KOPT-K1 (cell line): ENCODE measurements around the gene ID3.

Experiments
- H3K27ac ChIP-seq: fragments of 200-600 bp; sonication (generic); 2 replicates; pipeline ENCODE4 v1.5.1; 2016; ENCODE audit warnings: antibody characterized with exemption, mild to moderate bottlenecking, low read depth, low read length; ENCODE audit not compliant: poor library complexity, severe bottlenecking
- H3K36me3 ChIP-seq: fragments of 200-600 bp; sonication (generic); 2 replicates; pipeline ENCODE4 v1.5.1; 2017; ENCODE audit warnings: antibody characterized with exemption, mild to moderate bottlenecking, low read length, moderate library complexity; ENCODE audit not compliant: insufficient read depth
- H3K9me3 ChIP-seq: fragments of 200-600 bp; sonication (generic); 2 replicates; pipeline ENCODE4 v1.5.1; 2017; ENCODE audit warnings: antibody characterized with exemption, low read length, mild to moderate bottlenecking; ENCODE audit not compliant: insufficient read depth, poor library complexity, severe bottlenecking

ID3 gene

DNA sequence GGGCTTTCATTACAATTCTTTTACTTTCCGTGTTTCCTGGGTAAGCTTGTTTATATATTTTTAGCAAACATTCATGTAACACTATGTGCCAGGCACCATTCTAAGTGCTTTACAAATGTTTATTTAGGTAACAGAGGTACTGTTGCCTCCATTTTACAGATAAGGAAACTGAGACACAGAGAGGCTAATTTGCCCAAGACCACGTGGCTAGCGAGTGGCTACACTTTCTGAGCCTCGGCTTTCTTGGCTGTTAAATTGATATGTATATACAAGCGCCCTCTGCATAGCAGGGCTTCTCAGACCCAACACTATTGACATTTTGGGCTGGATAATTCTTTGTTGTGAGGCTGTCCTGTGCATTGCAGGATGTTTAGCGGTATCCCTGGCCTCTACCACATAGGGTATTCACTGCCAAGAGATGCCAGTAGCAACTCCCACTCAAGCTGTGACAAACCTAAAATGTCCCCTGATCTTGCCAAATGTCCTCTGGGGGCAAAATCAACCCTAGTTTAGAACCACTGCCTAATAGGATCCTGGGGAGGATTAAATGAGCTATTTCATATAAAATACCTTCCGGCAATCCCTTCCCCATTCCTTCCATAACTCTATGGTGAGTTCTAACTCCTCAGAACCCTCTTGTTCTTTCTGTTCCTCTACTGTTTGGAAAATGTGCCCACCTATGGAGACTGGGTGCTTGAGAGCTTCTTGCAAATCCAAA lies 17.2 kb upstream of the ID3 start:
- Histone ChIP-seq H3K36me3 (no peaks in the 10 kb centered on the region), H3K9me3 (no peaks in the 10 kb centered on the region), H3K27ac (no peak overlapping the region)

GRCh38 chr1:23575226-23575810 lies 16.0 kb upstream of the ID3 start:
- no peaks in the 10 kb centered on the region for H3K9me3 ChIP-seq
- H3K27ac ChIP-seq = no peak overlapping the region
- H3K36me3 ChIP-seq = no peaks in the 10 kb centered on the region

DNA sequence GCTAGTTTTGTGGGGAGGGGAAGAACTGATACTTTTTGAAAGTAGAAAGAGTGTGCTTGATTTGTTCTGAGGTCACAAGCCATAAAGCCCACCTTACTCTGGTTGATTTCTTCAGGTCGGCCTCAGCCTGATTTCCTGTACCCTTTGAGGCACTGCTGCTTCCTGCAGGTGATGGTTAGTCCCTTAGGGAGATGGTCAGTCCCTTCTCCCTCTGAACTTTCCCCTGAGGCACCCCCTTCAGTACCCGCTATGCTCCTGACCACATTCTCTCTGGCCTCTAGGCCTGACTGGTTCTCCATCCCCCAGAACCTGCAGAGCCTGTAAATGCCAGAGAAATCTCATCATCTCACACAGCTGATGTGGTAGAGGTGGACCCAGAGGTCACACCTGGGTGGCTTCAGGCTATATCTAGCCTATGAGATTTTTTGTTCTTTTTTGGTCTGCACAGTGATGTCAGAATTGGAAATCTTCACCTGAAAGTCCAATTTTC lies 15.0 kb upstream of the ID3 start:
- Histone ChIP-seq H3K27ac (no peak overlapping the region), H3K9me3 (no peaks in the 10 kb centered on the region), H3K36me3 (no peaks in the 10 kb centered on the region)

DNA sequence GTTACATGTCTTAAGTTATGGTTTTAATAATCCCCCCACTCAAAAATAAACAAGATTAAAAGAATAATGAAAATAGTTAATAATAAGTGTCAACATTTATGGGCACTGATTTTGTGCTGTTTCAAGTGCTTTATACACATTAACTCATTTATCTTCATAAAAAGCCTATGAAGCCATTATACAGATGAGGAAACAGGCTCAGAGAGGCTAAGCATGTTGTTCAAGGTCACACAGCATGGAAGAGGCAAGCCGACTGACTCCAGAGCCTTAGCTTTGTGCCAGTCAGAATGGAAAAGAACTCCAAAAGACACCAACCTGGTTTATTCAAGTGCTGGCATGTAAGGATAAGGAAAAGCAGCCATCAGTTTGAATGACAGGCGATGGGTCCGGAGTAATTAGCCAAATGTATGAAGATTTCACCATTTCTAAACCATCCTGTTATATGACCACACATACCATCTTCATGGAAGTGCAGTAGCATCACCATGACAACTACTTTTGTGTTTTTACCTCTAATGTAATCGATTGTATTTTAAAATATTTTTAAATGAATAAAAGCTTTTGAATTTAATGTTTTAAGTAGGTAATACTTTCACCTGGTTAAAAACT lies 14.4 kb upstream of the ID3 start:
- H3K36me3 ChIP-seq = no peaks in the 10 kb centered on the region
- H3K27ac ChIP-seq = no peak overlapping the region
- no peaks in the 10 kb centered on the region for H3K9me3 ChIP-seq

- H3K27ac ChIP-seq = no peak overlapping the region
- H3K9me3 ChIP-seq = no peaks in the 10 kb centered on the region
- H3K36me3 ChIP-seq = no peaks in the 10 kb centered on the region
Observed at GRCh38 chr1:23571465-23571864, 12.2 kb upstream of the ID3 start.

GRCh38 chr1:23570001-23570691 lies 10.8 kb upstream of the ID3 start:
- Histone ChIP-seq H3K27ac (no peak overlapping the region), H3K9me3 (no peaks in the 10 kb centered on the region), H3K36me3 (no peaks in the 10 kb centered on the region)

DNA sequence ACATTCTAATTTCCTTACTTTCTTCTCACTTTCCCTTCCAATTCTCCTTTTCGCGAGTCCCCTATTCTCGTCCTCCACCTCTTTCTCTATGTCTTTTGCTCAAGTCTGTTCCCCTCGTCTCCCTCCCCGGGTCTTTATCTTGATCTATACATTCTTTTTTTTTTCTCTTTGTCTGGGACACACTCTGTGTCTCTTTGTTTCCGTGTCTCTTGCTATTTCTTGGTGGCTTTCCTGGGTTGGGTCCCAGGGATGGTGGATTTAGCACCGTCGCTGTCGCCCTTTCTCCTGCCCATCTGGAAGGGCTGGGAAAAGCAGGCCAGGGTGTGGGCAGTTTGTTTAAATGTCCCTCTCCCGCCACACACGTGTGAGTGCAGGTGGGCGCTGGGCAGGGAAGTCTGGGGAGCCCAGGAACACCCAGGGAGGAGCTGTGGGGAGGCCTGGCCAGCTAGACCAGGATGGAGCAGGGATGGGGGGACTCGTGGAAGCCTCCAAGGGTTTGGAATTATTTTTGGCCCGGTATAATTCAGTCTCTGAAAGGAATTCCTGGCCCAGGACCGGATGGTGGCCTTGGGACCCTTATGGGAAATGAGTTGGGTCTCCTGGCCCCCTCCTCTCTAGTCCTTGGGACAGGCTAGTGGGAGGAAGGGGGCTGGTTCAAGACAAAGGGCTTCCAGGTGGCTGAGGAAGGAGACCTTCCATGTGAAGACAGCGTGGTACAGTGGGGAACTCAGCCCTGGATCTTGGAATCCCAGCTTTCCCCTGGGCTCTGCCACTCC lies 9.5 kb upstream of the ID3 start:
- no peak overlapping the region for H3K27ac ChIP-seq
- no peaks in the 10 kb centered on the region for H3K9me3 ChIP-seq
- no peaks in the 10 kb centered on the region for H3K36me3 ChIP-seq

- Histone ChIP-seq H3K9me3 (no peaks in the 10 kb centered on the region), H3K27ac (no peak overlapping the region), H3K36me3 (no peaks in the 10 kb centered on the region)
Observed at GRCh38 chr1:23567996-23568607, 8.8 kb upstream of the ID3 start.

- Histone ChIP-seq H3K27ac (no peak overlapping the region), H3K36me3 (no peaks in the 10 kb centered on the region), H3K9me3 (no peaks in the 10 kb centered on the region)
Observed at GRCh38 chr1:23567629-23567995, 8.3 kb upstream of the ID3 start.

DNA sequence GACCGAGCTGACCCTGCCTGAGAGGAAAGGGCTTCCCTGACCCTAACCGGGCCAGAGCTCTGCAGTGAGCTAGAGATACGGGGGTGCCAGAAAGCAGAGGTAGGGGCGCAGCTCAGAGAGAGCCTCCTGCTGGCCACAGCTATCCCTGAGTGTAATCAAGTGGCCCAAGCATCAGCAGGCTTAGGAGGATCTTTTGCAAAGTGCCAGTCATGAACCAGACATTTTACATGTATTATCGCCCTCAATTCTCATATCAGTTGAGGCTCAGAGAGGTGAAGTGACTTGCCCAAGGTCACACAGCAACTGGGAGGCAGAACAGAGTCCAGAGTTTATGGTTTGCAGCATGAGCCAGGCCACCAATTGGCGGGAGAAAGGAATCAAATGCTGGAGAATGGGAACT lies 7.0 kb upstream of the ID3 start:
- Histone ChIP-seq H3K27ac (no peak overlapping the region), H3K9me3 (no peaks in the 10 kb centered on the region), H3K36me3 (no peaks in the 10 kb centered on the region)

DNA sequence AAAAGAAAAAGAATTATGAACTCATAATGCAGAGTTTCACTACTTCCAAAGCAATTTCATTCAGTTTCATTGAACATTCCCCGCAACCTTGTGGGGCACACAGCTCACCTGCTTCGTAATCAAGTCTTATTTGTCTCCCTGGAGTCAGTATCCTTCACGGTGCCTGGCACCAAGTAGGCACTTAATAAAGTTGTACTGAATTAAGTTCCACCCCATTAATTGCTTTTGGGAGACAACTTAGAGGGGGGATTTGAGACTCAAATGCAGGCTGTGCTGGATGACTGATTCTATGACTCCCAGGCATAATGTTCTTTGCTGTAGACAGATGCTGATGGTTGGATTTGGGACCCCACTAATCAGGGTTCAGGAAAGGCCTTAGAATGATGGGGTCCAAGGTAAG lies 6.5 kb upstream of the ID3 start:
- H3K27ac ChIP-seq = no peak overlapping the region
- no peaks in the 10 kb centered on the region for H3K9me3 ChIP-seq

GRCh38 chr1:23564529-23565122 lies 5.3 kb upstream of the ID3 start:
- Histone ChIP-seq H3K27ac (no peak overlapping the region), H3K9me3 (no peaks in the 10 kb centered on the region), H3K36me3 (no peaks in the 10 kb centered on the region)

More for the DNA sequence above, 6.5 kb upstream of the ID3 start:
- H3K36me3 ChIP-seq = no peaks in the 10 kb centered on the region

DNA sequence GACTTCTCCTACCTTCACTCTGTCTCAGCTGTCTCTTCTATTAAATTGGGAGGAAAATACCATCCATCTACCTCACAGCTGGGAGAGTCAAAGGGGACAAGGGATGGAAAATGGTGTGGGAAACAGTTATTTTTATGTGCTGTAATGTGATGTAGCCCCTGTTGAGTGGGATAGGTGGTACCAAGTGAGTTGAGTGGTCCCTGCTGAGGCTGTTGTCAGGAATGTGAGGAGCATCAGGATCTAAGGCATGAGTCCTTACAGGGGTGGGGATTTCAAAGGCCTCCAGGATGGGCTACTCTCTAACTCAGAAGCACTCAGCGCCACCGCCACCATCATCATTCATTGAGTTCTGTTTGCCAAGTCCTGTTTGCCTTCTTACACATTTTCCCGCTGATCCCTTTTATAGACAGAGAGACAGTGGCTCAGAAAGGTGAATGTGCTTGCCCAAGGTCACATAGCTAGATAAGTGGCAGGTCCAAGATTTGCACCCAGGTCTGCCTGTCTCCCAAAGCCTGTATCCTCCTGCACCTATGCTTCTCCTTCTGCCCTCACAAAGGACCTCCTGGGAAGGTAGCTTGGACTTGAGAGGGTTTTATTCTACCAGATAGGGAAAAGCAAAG lies 4.6 kb upstream of the ID3 start:
- Histone ChIP-seq H3K27ac (no peak overlapping the region), H3K36me3 (no peaks in the 10 kb centered on the region), H3K9me3 (no peaks in the 10 kb centered on the region)

- no peak overlapping the region for H3K27ac ChIP-seq
- H3K36me3 ChIP-seq = no peaks in the 10 kb centered on the region
Observed at GRCh38 chr1:23563003-23563402, 3.7 kb upstream of the ID3 start.

More at GRCh38 chr1:23563003-23563402, 3.7 kb upstream of the ID3 start:
- no peaks in the 10 kb centered on the region for H3K9me3 ChIP-seq
